Measurements from ENCODE around the gene FBXO31.

Gene FBXO31

GRCh38 chr16:87407511-87408112 lies 24.0 kb upstream of the FBXO31 start (continued):
- TF ChIP-seq CTCF (tag by site-specific recombination; IDR thresholded peaks at IDR 0.05): no peak
- no peak for TF ChIP-seq ZNF335 (tag by site-specific recombination; conservative IDR thresholded peaks at IDR 0.05)

- CTCF ChIA-PET: interaction anchor here (0.7 to 1.7 kb wide), 4 partner anchors 10 to 144 kb away, joined by 3 to 6 read pairs (median 4); no protein-coding TSS in a partner anchor
- Histone ChIP-seq H3K4me1 (ENCODE audit: control insufficient read depth, insufficient read depth, low read length) (no peaks in the 10 kb centered on the region), H3K4me3 (ENCODE audit: low read depth, low read length) (no peak overlapping the region), H3K36me3 (ENCODE audit: control insufficient read depth in 2 of 2, insufficient read depth in 1 of 2, low read length in 2 of 2) (peaks cover 9 to 84% of the 10 kb centered on the region in 2 experiments; a peak in 2 of 3 replicates), H3K27ac (ENCODE audit: extremely low read depth, low read depth, low read length) (no peak overlapping the region), H3K9me3 (ENCODE audit: control insufficient read depth, insufficient read depth, low read depth, low read length) (no peaks in the 10 kb centered on the region)
- POLR2A ChIA-PET: no interaction called here
- TF ChIP-seq SP7 (tag by site-specific recombination; IDR thresholded peaks at IDR 0.05) (0 out of 2 replicates have a peak, but pooled peaks have one; percentile 49), BCL11A (tag by site-specific recombination; IDR thresholded peaks at IDR 0.05; ENCODE audit: low read depth) (no peak), ZFP37 (tag by site-specific recombination; IDR thresholded peaks at IDR 0.05) (no peak), ZNF48 (tag by site-specific recombination; IDR thresholded peaks at IDR 0.05) (no peak), MEIS1 (CRISPR knock-in tag; IDR thresholded peaks at IDR 0.05; ENCODE audit: borderline replicate concordance) (no peak)
Observed at GRCh38 chr16:87406495-87407088, 23.0 kb upstream of the FBXO31 start.

- Histone ChIP-seq H3K4me3 (ENCODE audit: low read depth, low read length) (no peak overlapping the region), H3K9me3 (ENCODE audit: control insufficient read depth, insufficient read depth, low read depth, low read length) (no peaks in the 10 kb centered on the region), H3K27ac (ENCODE audit: extremely low read depth, low read depth, low read length) (no peak overlapping the region), H3K36me3 (ENCODE audit: control insufficient read depth in 2 of 2, insufficient read depth in 1 of 2, low read length in 2 of 2) (peaks cover 13 to 81% of the 10 kb centered on the region in 2 experiments; a peak in 2 of 3 replicates), H3K4me1 (ENCODE audit: control insufficient read depth, insufficient read depth, low read length) (no peaks in the 10 kb centered on the region)
- TF ChIP-seq PBX3 (CRISPR knock-in tag; IDR thresholded peaks at IDR 0.05): no peak
- POLR2A ChIA-PET: interaction anchor here (0.8 to 1.3 kb wide), 2 partner anchors 17 to 22 kb away, joined by 3 read pairs; partner anchors contain the start of gene FBXO31
- CTCF ChIA-PET: interaction anchor here (0.5 to 1.7 kb wide), 3 partner anchors 10 to 231 kb away, joined by 3 to 6 read pairs (median 4); no protein-coding TSS in a partner anchor
Observed at GRCh38 chr16:87404764-87405625, 21.4 kb upstream of the FBXO31 start.

- peaks cover 0 to 19% of the 10 kb centered on the region in 2 experiments; a peak in 2 of 3 replicates for H3K36me3 ChIP-seq (ENCODE audit: control insufficient read depth in 2 of 2, insufficient read depth in 1 of 2, low read length in 2 of 2)
- peaks cover 7% of the 10 kb centered on the region for H3K4me1 ChIP-seq (ENCODE audit: control insufficient read depth, insufficient read depth, low read length)
- TF ChIP-seq REST (tag by site-specific recombination; IDR thresholded peaks at IDR 0.05) (peak; percentile 77), GLIS2 (tag by site-specific recombination; IDR thresholded peaks at IDR 0.05) (no peak)
- CTCF ChIA-PET: interaction anchor here (0.6 to 3.0 kb wide), 6 partner anchors 10 to 256 kb away, joined by 3 to 27 read pairs (median 4); partner anchors contain the start of gene FBXO31
- POLR2A ChIA-PET: interaction anchor here (0.7 kb wide), 1 partner anchor 63 kb away, joined by 8 read pairs; no protein-coding TSS in a partner anchor
- no peaks in the 10 kb centered on the region for H3K9me3 ChIP-seq (ENCODE audit: control insufficient read depth, insufficient read depth, low read depth, low read length)
- no peak overlapping the region for H3K4me3 ChIP-seq (ENCODE audit: low read depth, low read length)
- no peak overlapping the region for H3K27ac ChIP-seq (ENCODE audit: extremely low read depth, low read depth, low read length)
Observed at GRCh38 chr16:87395181-87395842, 11.7 kb upstream of the FBXO31 start.

All from HEK293 (cell line).